ENCODE measurements around the gene PRSS27.

Gene PRSS27

DNA sequence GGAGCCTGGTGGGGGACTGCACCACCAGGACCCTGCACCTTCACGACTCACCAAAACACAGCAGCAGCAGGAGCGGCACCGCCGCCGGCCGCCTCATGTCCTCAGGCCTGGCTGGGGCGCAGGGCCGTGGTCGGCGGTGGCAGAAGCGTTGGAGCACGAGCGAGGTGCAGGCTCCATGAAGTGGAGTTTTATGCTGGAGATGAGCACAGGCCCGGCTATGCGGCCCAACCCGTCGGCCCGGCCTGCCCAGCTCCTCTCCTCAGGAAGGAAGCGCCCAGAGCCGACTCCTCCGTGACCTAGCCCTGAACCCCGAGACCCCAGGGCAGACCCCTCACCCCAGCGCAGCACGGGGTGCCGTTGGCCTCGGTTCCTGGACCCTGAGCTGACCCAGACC is at the start of gene PRSS27:
Gene PRSS27 (minus strand): TSS at position 161 of the 394 bp plus-strand sequence. CDS start 64 bp downstream, at position 97.
- DNase-seq = no peak

GRCh38 chr16:2769675-2770056 is 49.6 kb upstream of the PRSS27 start:
- no peak for DNase-seq

DNA sequence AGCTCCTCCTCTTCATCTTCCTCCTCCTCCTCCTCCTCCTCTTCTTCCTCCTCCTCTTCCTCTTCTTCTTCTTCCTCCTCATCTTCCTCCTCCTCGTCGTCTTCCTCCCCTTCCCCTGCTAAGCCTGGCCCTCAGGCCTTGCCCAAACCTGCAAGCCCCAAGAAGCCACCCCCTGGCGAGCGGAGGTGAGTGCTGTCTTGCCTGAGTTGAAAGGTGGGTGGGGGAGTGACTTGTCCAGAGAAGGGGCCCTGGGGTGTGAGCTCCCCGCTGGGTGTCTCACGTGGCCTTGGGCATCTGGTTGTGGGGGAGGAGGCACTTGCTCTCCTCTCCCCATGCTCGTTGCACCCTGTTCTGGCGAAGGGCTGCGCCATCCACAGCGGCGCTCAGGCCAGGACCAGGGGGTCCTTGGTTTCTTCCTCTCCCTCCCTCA is 49.1 kb upstream of the PRSS27 start:
- DNase-seq = no peak

- no peak for DNase-seq
Observed at GRCh38 chr16:2768403-2769089, 48.5 kb upstream of the PRSS27 start.

GRCh38 chr16:2767891-2768290 is 47.9 kb upstream of the PRSS27 start:
- no peak for DNase-seq

- no peak for DNase-seq
Observed at GRCh38 chr16:2767140-2767731, 47.2 kb upstream of the PRSS27 start.

GRCh38 chr16:2766430-2767139 is 46.6 kb upstream of the PRSS27 start:
- no peak for DNase-seq

DNA sequence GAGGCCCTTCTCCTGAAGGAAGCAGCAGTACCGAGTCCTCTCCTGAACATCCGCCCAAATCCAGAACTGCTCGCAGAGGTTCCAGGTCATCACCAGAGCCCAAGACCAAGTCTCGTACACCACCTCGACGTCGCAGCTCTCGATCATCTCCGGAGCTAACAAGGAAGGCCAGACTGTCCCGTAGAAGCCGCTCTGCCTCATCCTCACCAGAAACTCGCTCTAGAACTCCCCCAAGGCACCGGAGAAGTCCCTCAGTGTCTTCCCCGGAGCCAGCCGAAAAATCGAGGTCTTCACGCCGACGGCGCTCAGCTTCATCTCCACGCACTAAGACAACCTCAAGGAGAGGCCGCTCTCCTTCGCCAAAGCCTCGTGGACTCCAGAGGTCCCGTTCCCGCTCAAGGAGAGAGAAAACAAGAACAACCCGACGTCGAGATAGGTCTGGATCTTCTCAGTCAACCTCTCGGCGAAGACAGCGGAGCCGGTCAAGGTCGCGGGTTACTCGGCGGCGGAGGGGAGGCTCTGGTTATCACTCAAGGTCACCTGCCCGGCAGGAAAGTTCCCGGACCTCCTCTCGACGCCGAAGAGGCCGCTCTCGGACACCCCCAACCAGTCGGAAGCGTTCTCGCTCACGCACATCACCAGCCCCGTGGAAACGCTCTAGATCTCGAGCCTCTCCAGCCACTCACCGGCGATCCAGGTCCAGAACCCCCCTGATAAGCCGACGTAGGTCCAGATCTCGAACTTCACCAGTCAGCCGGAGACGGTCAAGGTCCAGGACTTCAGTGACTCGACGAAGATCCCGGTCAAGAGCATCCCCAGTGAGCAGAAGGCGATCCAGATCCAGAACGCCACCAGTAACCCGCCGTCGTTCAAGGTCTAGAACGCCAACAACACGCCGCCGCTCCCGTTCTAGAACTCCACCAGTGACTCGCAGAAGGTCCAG is 45.7 kb upstream of the PRSS27 start:
- no peak for DNase-seq

GRCh38 chr16:2764718-2765117 is 44.7 kb upstream of the PRSS27 start:
- DNase-seq = no peak

DNA sequence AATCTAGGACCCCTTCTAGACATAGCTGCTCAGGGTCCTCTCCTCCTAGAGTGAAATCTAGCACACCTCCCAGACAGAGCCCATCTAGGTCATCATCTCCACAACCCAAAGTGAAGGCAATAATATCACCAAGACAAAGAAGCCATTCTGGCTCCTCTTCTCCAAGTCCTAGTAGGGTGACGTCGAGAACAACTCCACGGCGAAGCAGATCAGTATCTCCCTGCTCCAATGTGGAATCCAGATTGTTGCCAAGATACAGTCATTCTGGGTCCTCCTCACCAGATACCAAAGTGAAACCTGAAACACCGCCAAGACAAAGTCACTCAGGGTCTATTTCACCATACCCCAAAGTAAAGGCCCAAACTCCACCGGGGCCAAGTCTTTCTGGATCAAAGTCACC is 43.1 kb upstream of the PRSS27 start:
- no peak for DNase-seq

DNA sequence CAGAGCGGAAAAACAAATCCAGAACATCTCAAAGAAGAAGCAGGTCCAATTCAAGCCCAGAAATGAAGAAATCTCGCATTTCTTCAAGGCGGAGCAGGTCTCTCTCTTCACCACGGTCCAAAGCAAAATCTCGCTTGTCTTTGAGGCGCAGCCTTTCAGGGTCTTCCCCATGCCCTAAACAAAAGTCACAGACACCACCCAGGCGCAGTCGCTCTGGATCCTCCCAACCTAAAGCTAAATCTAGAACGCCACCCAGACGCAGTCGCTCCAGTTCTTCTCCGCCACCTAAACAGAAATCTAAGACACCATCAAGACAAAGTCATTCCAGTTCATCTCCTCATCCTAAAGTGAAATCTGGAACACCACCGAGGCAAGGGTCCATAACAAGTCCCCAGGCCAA is 42.7 kb upstream of the PRSS27 start:
- DNase-seq = no peak

- no peak for DNase-seq
Observed at GRCh38 chr16:2761886-2762583, 42.0 kb upstream of the PRSS27 start.

DNA sequence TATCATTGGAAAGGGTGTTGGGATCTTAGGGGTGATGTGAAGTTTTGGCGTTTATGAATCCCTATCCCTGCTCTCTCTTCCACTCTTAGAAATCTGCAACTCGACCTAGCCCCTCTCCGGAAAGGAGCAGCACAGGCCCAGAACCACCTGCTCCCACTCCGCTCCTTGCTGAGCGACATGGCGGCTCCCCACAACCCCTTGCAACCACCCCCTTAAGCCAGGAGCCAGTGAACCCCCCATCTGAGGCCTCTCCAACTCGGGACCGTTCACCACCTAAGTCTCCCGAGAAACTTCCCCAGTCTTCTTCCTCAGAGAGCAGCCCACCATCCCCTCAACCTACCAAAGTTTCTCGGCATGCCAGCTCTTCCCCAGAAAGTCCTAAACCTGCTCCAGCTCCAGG is 41.4 kb upstream of the PRSS27 start:
- DNase-seq = no peak

DNA sequence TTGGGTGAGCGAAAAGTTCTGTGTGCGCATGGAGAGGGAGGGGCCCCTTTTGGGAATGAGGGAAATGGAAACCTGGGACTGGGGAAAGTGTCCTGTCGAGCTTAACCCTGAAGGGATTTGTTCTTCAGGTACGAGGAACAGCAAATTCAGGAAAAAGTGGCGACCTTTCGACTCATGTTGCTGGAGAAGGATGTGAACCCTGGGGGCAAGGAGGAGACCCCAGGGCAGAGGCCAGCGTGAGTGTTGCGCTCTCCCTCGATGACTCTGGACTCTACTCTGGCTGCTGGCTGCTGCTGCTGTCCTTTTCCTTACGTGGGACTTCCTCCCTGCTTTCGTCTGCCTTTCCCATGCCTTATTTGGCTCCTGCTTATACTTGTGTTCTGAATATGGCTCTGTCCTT is 37.3 kb upstream of the PRSS27 start:
- no peak for DNase-seq

- no peak for DNase-seq
Observed at GRCh38 chr16:2756288-2757015, 36.4 kb upstream of the PRSS27 start.

DNA sequence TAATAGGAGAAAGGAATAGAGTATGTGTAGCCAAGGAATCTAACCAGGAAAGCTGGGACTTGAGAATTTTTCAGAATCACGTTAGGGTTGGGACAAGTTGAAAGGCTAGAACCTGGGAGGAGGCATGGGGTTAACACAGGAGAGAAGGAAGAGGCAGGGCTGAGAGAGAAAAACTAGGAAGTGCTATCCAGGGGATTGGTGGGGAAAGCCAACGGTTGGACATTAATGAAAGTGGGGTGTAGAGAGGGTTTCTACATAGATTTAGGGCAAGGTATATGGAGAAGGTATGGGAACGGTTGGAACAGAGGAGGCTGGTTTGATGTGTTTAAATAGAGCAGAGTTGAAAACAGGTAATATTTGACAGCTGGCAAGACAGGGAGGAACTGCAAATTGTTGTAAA is 35.1 kb upstream of the PRSS27 start:
- no peak for DNase-seq

DNA sequence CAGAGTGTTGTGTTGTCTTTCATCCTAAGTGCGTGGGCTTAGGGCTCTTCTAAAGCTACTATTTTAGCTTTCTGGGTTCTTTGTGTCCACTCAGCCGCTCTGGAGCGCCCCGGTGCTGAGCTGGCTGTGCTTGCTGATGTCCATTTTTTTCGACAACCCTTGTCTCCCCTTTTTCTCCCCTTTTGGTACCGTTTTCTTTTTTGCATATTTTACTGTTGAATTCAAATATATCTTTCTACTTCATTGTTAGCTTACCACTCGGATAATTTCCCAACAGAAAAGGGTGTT is 33.7 kb upstream of the PRSS27 start:
- no peak for DNase-seq

GRCh38 chr16:2752850-2753732 is 33.1 kb upstream of the PRSS27 start:
- DNase-seq = peak; percentile 70

DNA sequence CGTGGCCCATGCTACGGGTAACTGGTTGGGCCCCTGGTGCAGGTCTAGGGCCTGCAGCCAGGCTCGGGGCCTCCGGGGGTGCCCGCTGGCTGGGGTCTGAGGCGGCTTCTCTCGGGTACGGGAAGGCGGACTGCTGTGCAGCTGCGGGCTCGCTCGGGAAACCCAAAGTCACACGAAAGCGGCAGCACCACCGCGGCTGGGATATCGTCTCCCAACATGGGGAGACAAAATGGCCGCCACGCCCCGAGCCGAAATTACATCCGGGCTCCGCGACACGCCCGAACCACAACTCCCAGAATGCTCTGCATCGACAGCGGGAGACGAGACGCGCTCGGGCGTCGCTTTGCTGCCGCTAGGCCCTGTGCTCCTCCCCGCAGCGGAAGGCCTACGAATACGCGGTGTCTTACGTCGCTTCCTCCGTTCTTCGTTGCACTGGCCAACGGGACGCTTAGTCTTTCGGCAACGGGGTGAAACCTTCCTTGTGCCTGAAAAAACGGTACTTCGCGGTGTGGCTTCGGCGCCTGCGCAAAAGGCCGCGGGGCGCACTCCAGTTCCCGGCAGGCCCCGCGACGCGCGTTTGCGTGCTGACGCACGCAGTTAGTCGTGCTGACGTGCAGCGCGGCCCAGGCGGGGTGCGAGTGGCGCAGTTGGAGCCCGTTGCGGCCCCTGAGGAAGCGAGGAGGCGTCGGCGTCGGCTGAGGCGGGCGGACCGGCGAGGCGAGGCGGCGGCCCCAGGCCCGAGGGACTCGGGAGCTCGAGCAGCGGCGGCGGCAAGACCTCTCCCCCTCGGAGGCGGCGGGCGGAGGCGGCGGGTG is 32.2 kb upstream of the PRSS27 start, which contains the start of gene SRRM2:
Gene SRRM2 (plus strand): TSS at position 604 of the 815 bp plus-strand sequence. CDS start 3,727 bp downstream, outside the sequence.
- peak; percentile 96 for DNase-seq

GRCh38 chr16:2751577-2752034 is 31.6 kb upstream of the PRSS27 start:
- no peak for DNase-seq
